Activated CD4-positive, alpha-beta T cell treated with anti-CD3 and anti-CD28 coated beads, Interleukin-2, amount 50 U/mL, for 16 hours (primary cell): ENCODE data around the gene TMOD1.

Experiments used
- DNase-seq: peaks from one replicate; pipeline ENCODE4 v3.0.0-alpha.2; 2020

The TMOD1 gene

DNA sequence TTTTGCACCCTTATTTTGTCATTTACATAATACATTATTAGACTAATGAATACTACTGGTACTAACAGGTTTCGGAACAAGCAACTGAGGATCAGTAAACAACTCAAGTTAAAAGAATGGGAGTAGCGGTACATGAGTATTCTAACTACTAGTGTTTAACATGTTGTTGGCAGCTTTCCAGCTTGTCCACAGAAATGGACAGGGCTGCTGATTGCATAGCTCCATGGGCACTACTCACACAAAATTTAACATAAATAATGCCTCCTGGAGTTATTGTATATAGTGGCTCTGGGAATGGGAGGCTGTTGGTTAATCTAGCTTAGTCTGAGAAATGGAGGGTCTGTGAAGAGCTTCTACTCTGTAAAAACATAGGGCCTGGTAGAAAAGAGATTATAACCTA, 138.9 kb downstream of the TMOD1 start:
- no peak for DNase-seq

DNA sequence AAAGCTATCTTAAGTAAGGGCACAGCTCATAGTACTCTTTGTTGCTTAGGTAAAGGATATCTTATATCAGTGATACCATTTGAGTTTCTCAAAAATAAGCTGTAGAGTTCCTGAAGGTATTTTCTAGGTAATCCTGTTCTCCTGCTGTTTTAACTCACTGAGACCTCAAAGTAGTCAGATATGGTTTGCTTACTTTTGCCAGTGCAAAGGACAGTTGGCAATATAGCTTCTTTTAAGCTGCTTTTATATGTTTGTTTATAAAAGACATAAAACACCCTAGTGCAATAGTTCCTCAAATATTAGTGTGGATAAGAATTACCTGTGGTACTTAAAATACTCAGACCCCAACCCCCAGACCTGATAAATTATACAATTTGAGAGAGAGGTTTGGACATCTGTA, 144.3 kb downstream of the TMOD1 start:
- no peak for DNase-seq

DNA sequence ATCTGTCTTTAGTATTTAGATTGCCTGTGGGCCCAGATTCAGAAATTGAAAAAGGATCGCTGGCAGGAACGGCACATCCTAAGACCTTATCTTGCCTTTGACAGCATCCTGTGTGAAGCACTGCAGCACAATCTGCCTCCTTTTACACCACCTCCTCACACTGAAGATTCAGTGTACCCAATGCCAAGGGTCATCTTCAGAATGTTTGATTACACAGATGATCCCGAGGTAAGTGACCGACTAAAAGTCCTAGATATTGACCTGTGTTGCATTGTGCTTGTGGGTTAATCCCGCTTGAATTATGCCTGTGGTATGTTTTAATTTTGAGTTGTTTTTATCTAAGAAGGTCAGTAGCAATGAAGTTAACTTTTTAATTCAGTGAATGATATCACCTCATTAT, 146.5 kb downstream of the TMOD1 start:
- DNase-seq: no peak
